Measurements from ENCODE around the gene UPB1. TPM values are rescaled to one million over a fixed set of nuclear protein-coding genes. Genes with fewer than 3 reads are reported as not detected.

The UPB1 gene
- total and polyA plus RNA-seq, 9 of the 15 experiments (the other 6 are each of a cell fraction or from before 2014, with no cell fraction given) = 0.06 to 0.11 TPM; not detected in 7

GRCh38 chr22:24463071-24463760, 31.9 kb upstream of the UPB1 start:
- TF ChIP-seq ZNF354B (CRISPR knock-in tag; IDR thresholded peaks at IDR 0.05) (no peak), FOXA3 (CRISPR knock-in tag; conservative IDR thresholded peaks at IDR 0.05 in 1 of 2, IDR thresholded peaks at IDR 0.05 in 1 of 2) (no peak), ZNF398 (CRISPR knock-in tag; IDR thresholded peaks at IDR 0.05) (no peak), ZNF274 (IDR thresholded peaks at IDR 0.05; ENCODE audit: borderline replicate concordance, low read depth, low read length) (no peak), MEIS2 (IDR thresholded peaks at IDR 0.05; ENCODE audit: partially characterized antibody) (peak; percentile 30), ZNF586 (CRISPR knock-in tag; conservative IDR thresholded peaks at IDR 0.05) (no peak)
- H3K4me1 ChIP-seq (replicated peaks in 1 of 2; ENCODE audit: control insufficient read depth in 2 of 2, insufficient read depth in 2 of 2, low read length in 2 of 2) = peaks cover 0 to 27% of the 10 kb centered on the region in 2 experiments; a peak in 4 of 5 replicates
- ATAC-seq (no peak), FAIRE-seq (no peak), DNase-seq (ENCODE audit: extremely low read depth in 1 of 4, low spot score in 3 of 4) (no peak)
- H2AFZ ChIP-seq (ENCODE audit: low read depth, low read length) = no peak overlapping the region
- H3K4me2 ChIP-seq (ENCODE audit: insufficient read depth, low read length) = no peak overlapping the region
- H3K9me1 ChIP-seq (ENCODE audit: control insufficient read depth, insufficient read depth, low read length) = no peaks in the 10 kb centered on the region
- no peaks in the 10 kb centered on the region for H3K9me3 ChIP-seq (replicated peaks; ENCODE audit: control insufficient read depth, insufficient read depth, low read depth, low read length)
- intact Hi-C loops (cut with micrococcal nuclease) (no loop called here), in situ Hi-C loops (cut with MboI) (no loop called here)
- no peaks in the 10 kb centered on the region for H3K36me3 ChIP-seq (ENCODE audit: control insufficient read depth, insufficient read depth, low read length)
- H3K27ac ChIP-seq (ENCODE audit: extremely low read depth, low read depth, low read length) = no peak overlapping the region
- H3K79me2 ChIP-seq (ENCODE audit: control insufficient read depth, insufficient read depth, low read length) = no peaks in the 10 kb centered on the region
- no peaks in the 10 kb centered on the region for H3K27me3 ChIP-seq (ENCODE audit: control insufficient read depth in 2 of 2, insufficient read depth in 2 of 2, low read length in 2 of 2)
- no peaks in the 10 kb centered on the region for H4K20me1 ChIP-seq (replicated peaks; ENCODE audit: control insufficient read depth, insufficient read depth, low read length)
- whole genome bisulfite sequencing (ENCODE audit: insufficient coverage, low coverage, missing lambda C conversion rate) = 63% methylated on average over 6 of the region's 6 CpGs
- ChIA-PET POLR2A (interaction anchor here (0.6 to 2.5 kb wide), 2 partner anchors 9 to 27 kb away, joined by 3 to 7 read pairs; no protein-coding TSS in a partner anchor), CTCF (ENCODE audit: low intra/inter-chr PET ratio) (no interaction called here)
- no peak overlapping the region for H3K9ac ChIP-seq (ENCODE audit: insufficient read depth in 1 of 2, low read depth in 2 of 2, low read length in 2 of 2)
- no TSS peak for BruUV-seq (replicated peaks)
- H3K4me3 ChIP-seq = no peak overlapping the region

Data from K562 (cell line).